Keratinocyte (primary cell): ENCODE results near the gene SLIT3. TPM values are rescaled to one million over a fixed set of nuclear protein-coding genes. Genes with fewer than 3 reads are reported as not detected.

ENCODE experiments used
- DNase-seq: peaks from one replicate; pipeline ENCODE4 v3.0.0-alpha.2; 2011; ENCODE audit warnings: low read depth, missing footprints, low spot score
- FAIRE-seq: peaks from 2 replicates; lab custom pipeline; 2011; peaks lifted over from hg19 to GRCh38; lab: Jason Lieb, UNC
- H2AFZ ChIP-seq: 2 replicates; pipeline ENCODE4 v1.6.0; 2012; ENCODE audit warnings: low read length, control low read depth, inconsistent platforms; ENCODE audit not compliant: control insufficient read depth
- H3K27ac ChIP-seq: 2 replicates; pipeline ENCODE4 v1.5.1; 2011; ENCODE audit warnings: low read length; ENCODE audit not compliant: control insufficient read depth, insufficient read depth
- H3K27me3 ChIP-seq: 3 replicates; pipeline ENCODE4 v1.6.0; 2011; ENCODE audit warnings: low read length; ENCODE audit not compliant: control insufficient read depth, insufficient read depth; ENCODE audit errors: extremely low read depth
- H3K36me3 ChIP-seq, 2 experiments: 2 replicates in 1 of 2; 3 replicates in 1 of 2; pipeline ENCODE4 v1.5.1; 2011; ENCODE audit warnings: low read length in 2 of 2, mild to moderate bottlenecking in 1 of 2; ENCODE audit not compliant: control insufficient read depth in 2 of 2, insufficient read depth in 2 of 2; ENCODE audit errors: extremely low read depth in 1 of 2
- H3K4me1 ChIP-seq: 3 replicates; pipeline ENCODE4 v1.5.1; 2011; ENCODE audit warnings: low read length; ENCODE audit not compliant: control insufficient read depth, insufficient read depth; ENCODE audit errors: extremely low read depth
- H3K4me2 ChIP-seq: 3 replicates; pipeline ENCODE4 v1.6.0; 2011; ENCODE audit warnings: low read depth, low read length; ENCODE audit not compliant: control insufficient read depth, insufficient read depth; ENCODE audit errors: extremely low read depth
- H3K4me3 ChIP-seq, 3 experiments: fragments of 200-600 bp in 1 of 3; sonication (generic) in 1 of 3; 2 replicates in 2 of 3; 3 replicates in 1 of 3; pipeline ENCODE4 v1.5.1; 2011 to 2016; ENCODE audit warnings: low read length in 3 of 3, mild to moderate bottlenecking in 3 of 3, control low read depth in 2 of 3, inconsistent platforms in 1 of 3, low read depth in 1 of 3, mixed read lengths in 1 of 3, mixed run types in 1 of 3, moderate library complexity in 1 of 3; ENCODE audit not compliant: control insufficient read depth in 2 of 3, insufficient read depth in 2 of 3; ENCODE audit errors: extremely low read depth in 1 of 3
- H3K79me2 ChIP-seq: 2 replicates; pipeline ENCODE4 v1.6.0; 2012; ENCODE audit warnings: low read length; ENCODE audit not compliant: control insufficient read depth, insufficient read depth
- H3K9ac ChIP-seq: 3 replicates; pipeline ENCODE4 v1.6.0; 2011; ENCODE audit warnings: low read length; ENCODE audit not compliant: control insufficient read depth, insufficient read depth; ENCODE audit errors: extremely low read depth
- H3K9me1 ChIP-seq: 3 replicates; pipeline ENCODE4 v1.6.0; 2011; ENCODE audit warnings: low read length; ENCODE audit not compliant: control insufficient read depth, insufficient read depth; ENCODE audit errors: extremely low read depth
- H3K9me3 ChIP-seq: 2 replicates; pipeline ENCODE4 v1.5.1; 2012; ENCODE audit warnings: low read depth, low read length; ENCODE audit not compliant: control insufficient read depth
- H4K20me1 ChIP-seq: 3 replicates; pipeline ENCODE4 v1.6.0; 2011; ENCODE audit warnings: low read length; ENCODE audit not compliant: control insufficient read depth, insufficient read depth; ENCODE audit errors: extremely low read depth
- CTCF ChIP-seq, 3 experiments: IDR thresholded peaks in 1 of 3; conservative IDR thresholded peaks in 1 of 3; optimal IDR thresholded peaks in 1 of 3; 2 replicates in 2 of 3; 3 replicates in 1 of 3; pipeline versions ENCODE3 to v1.5.1; 2011; ENCODE audit warnings: low read length in 3 of 3, mild to moderate bottlenecking in 3 of 3, moderate library complexity in 2 of 3, control low read depth in 1 of 3, inconsistent platforms in 1 of 3; ENCODE audit not compliant: insufficient read depth in 2 of 3; ENCODE audit errors: extremely low read depth in 1 of 3
- EZH2 ChIP-seq: IDR thresholded peaks from one replicate; pipeline ENCODE4 v1.6.1; 2012; ENCODE audit warnings: inconsistent platforms, mild to moderate bottlenecking, low read length, moderate library complexity
- dilution Hi-C: fragments of 300-500 bp; cut with MboI; formaldehyde crosslinking; loops from one replicate; pipeline ENCODE4 v1.7.0; 2020; ENCODE audit warnings: low sequenced_read_pairs; ENCODE audit not compliant: extremely low pct_ligation_motif_present
- polyA plus RNA-seq, 5 experiments: library from polyadenylated mRNA; depleted of rRNA in 3 of 5; stranded (reverse) in 3 of 5; stranded (forward) in 1 of 5; unstranded in 1 of 5; fragments of >200 nt; gene quantifications; 1 replicate in 1 of 5; 2 replicates in 3 of 5; 3 replicates in 1 of 5; pipeline versions ENCODE4 v1.2.1 to v1.2.3, GENCODE V29; 2011 to 2012; ENCODE audit warnings: missing spikeins in 2 of 5, low read depth in 1 of 5, low replicate concordance in 1 of 5

SLIT3 gene
- polyA plus RNA-seq, 1 donor (not counting 4 experiments of a cell fraction or from before 2014, with no cell fraction given), result 2.4 TPM

GRCh38 chr5:169273881-169274280 is 27.1 kb downstream of the SLIT3 start:
- Histone ChIP-seq H3K4me2 (no peak overlapping the region), H3K4me3 (no peak overlapping the region), H3K36me3 (no peaks in the 10 kb centered on the region), H4K20me1 (no peaks in the 10 kb centered on the region), H3K27me3 (no peaks in the 10 kb centered on the region), H3K4me1 (no peaks in the 10 kb centered on the region), H3K27ac (no peak overlapping the region), H3K79me2 (no peaks in the 10 kb centered on the region), H3K9ac (no peak overlapping the region), H3K9me3 (no peaks in the 10 kb centered on the region), H2AFZ (no peak overlapping the region), H3K9me1 (no peaks in the 10 kb centered on the region)
- TF ChIP-seq CTCF (optimal IDR thresholded peaks at IDR 0.05 in 1 of 3, IDR thresholded peaks at IDR 0.05 in 1 of 3, conservative IDR thresholded peaks at IDR 0.05 in 1 of 3; ENCODE audit: extremely low read depth in 1 of 3, insufficient read depth in 2 of 3, low read length in 3 of 3) (no peak), EZH2 (no peak)
- dilution Hi-C loops, result no loop called here
- DNase-seq (no peak), FAIRE-seq (no peak)

GRCh38 chr5:169273451-169273850 is 27.5 kb downstream of the SLIT3 start:
- FAIRE-seq, result no peak
- Histone ChIP-seq H3K4me1 (peaks cover under 1% of the 10 kb centered on the region), H3K4me2 (no peak overlapping the region), H3K9me1 (no peaks in the 10 kb centered on the region), H3K9ac (no peak overlapping the region), H3K4me3 (no peak overlapping the region), H3K27me3 (no peaks in the 10 kb centered on the region), H3K9me3 (no peaks in the 10 kb centered on the region), H3K27ac (no peak overlapping the region), H3K79me2 (no peaks in the 10 kb centered on the region), H3K36me3 (no peaks in the 10 kb centered on the region), H4K20me1 (no peaks in the 10 kb centered on the region), H2AFZ (no peak overlapping the region)
- DNase-seq, result no peak
- TF ChIP-seq EZH2 (no peak), CTCF (optimal IDR thresholded peaks at IDR 0.05 in 1 of 3, IDR thresholded peaks at IDR 0.05 in 1 of 3, conservative IDR thresholded peaks at IDR 0.05 in 1 of 3; ENCODE audit: extremely low read depth in 1 of 3, insufficient read depth in 2 of 3, low read length in 3 of 3) (no peak)
- dilution Hi-C loops, result no loop called here
